HL-60 (cell line): ENCODE results near the gene CD93.

Experiments
- CTCF ChIP-seq: IDR thresholded peaks from one replicate; pipeline ENCODE4 v1.5.1; 2011; ENCODE audit warnings: low read length, control low read depth, inconsistent platforms; ENCODE audit not compliant: insufficient read depth
- GABPA ChIP-seq: IDR thresholded peaks from 2 replicates; pipeline ENCODE4 v1.6.1; 2012; ENCODE audit warnings: low read depth
- POLR2AphosphoS5 ChIP-seq: IDR thresholded peaks from 2 replicates; pipeline ENCODE4 v1.6.1; 2012; ENCODE audit warnings: low read depth
- REST ChIP-seq: IDR thresholded peaks from 2 replicates; pipeline ENCODE4 v1.6.1; 2012; ENCODE audit warnings: low read depth; ENCODE audit not compliant: insufficient replicate concordance
- SPI1 ChIP-seq: IDR thresholded peaks from 2 replicates; pipeline ENCODE4 v1.6.1; 2012; ENCODE audit warnings: low read depth, mild to moderate bottlenecking, borderline replicate concordance

DNA sequence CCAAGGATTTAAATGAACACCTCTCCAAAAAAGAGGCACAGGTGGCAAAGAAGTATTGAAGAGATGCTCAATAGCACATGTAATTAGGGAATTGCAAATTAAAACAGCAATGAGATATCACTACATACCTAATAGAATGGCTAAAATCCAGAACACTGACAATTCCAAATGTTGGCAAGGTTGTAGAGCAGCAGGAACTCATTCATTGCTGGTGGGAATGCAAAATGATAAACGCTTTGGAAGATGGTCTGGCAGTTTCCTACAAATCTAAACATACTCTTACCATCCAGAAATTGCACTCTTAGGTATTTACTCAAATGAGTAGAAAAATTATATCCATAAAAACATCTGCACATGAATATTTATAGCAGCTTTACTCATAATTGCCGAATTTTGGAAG lies 17.0 kb downstream of the CD93 start:
- no peak for TF ChIP-seq CTCF
- TF ChIP-seq GABPA = no peak
- no peak for TF ChIP-seq REST
- no peak for TF ChIP-seq POLR2AphosphoS5
- no peak for TF ChIP-seq SPI1
